Activated T-cell treated with anti-CD3 and anti-CD28 coated beads, Interleukin-2, amount 50 U/mL, for 4 hours (primary cell): ENCODE data around the gene MAP2K2. TPM values are rescaled to one million over a fixed set of nuclear protein-coding genes. Genes with fewer than 3 reads are reported as not detected.

ENCODE experiments used
- ATAC-seq, 2 donors: fragments of 200-7000 bp; cut with Tn5 transposase; one replicate each; pipeline ENCODE4 v1.10.0; 2021
- DNase-seq: peaks from one replicate; pipeline ENCODE4 v3.0.0-alpha.2; 2020
- H3K27me3 Mint-ChIP-seq: one replicate; pipeline ENCODE4 v1.8.0; 2021; ENCODE audit warnings: low read depth, mixed read lengths
- H3K36me3 Mint-ChIP-seq: one replicate; pipeline ENCODE4 v1.8.0; 2022; ENCODE audit warnings: mixed read lengths; ENCODE audit not compliant: insufficient read depth
- H3K4me1 Mint-ChIP-seq: one replicate; pipeline ENCODE4 v1.8.0; 2021; ENCODE audit warnings: low read depth, mixed read lengths
- H3K4me3 Mint-ChIP-seq: one replicate; pipeline ENCODE4 v1.8.0; 2021; ENCODE audit warnings: mild to moderate bottlenecking, moderate library complexity, mixed read lengths
- H3K9me3 Mint-ChIP-seq: one replicate; pipeline ENCODE4 v1.8.0; 2021; ENCODE audit warnings: mixed read lengths
- total RNA-seq, 3 donors: library from RNA; stranded (reverse); gene quantifications; one replicate each; pipeline ENCODE4 v1.2.1, GENCODE V29; 2021

MAP2K2 gene
- total RNA-seq, 3 donors from 2014 or later = 136 to 143 (median 139) TPM

GRCh38 chr19:4098493-4098892, 25.4 kb downstream of the MAP2K2 start:
- Mint-ChIP-seq H3K9me3 (no peaks in the 10 kb centered on the region), H3K36me3 (peaks cover 7% of the 10 kb centered on the region), H3K27me3 (no peaks in the 10 kb centered on the region), H3K4me1 (peaks cover 2% of the 10 kb centered on the region), H3K4me3 (no peak overlapping the region)
- ATAC-seq (no peak), DNase-seq (no peak)

GRCh38 chr19:4097501-4097900, 26.4 kb downstream of the MAP2K2 start:
- Mint-ChIP-seq H3K27me3 (no peaks in the 10 kb centered on the region), H3K4me3 (no peak overlapping the region), H3K36me3 (peaks cover 8% of the 10 kb centered on the region), H3K4me1 (no peaks in the 10 kb centered on the region), H3K9me3 (no peaks in the 10 kb centered on the region)
- DNase-seq (no peak), ATAC-seq (no peak)

- Mint-ChIP-seq H3K27me3 (no peaks in the 10 kb centered on the region), H3K9me3 (no peaks in the 10 kb centered on the region), H3K36me3 (peaks cover 8% of the 10 kb centered on the region), H3K4me3 (no peak overlapping the region), H3K4me1 (no peaks in the 10 kb centered on the region)
- ATAC-seq (no peak), DNase-seq (no peak)
These were observed 27.7 kb downstream of the MAP2K2 start for GRCh38 chr19:4096049-4096892.

GRCh38 chr19:4095488-4095844, 28.5 kb downstream of the MAP2K2 start:
- Mint-ChIP-seq H3K4me1 (no peaks in the 10 kb centered on the region), H3K27me3 (no peaks in the 10 kb centered on the region), H3K36me3 (peaks cover 8% of the 10 kb centered on the region), H3K9me3 (no peaks in the 10 kb centered on the region), H3K4me3 (no peak overlapping the region)
- DNase-seq (no peak), ATAC-seq (no peak)

- Mint-ChIP-seq H3K4me3 (no peak overlapping the region), H3K4me1 (peaks cover 2% of the 10 kb centered on the region), H3K27me3 (no peaks in the 10 kb centered on the region), H3K9me3 (no peaks in the 10 kb centered on the region), H3K36me3 (peaks cover 8% of the 10 kb centered on the region)
- no peak for DNase-seq
- ATAC-seq = no peak
These were observed 29.0 kb downstream of the MAP2K2 start for GRCh38 chr19:4094761-4095487.

GRCh38 chr19:4094291-4094690, 29.6 kb downstream of the MAP2K2 start:
- H3K36me3 Mint-ChIP-seq = peaks cover 8% of the 10 kb centered on the region

GRCh38 chr19:4093643-4094175, 30.2 kb downstream of the MAP2K2 start:
- Mint-ChIP-seq H3K4me1 (peaks cover 12% of the 10 kb centered on the region), H3K36me3 (peaks cover 8% of the 10 kb centered on the region), H3K27me3 (no peaks in the 10 kb centered on the region), H3K9me3 (no peaks in the 10 kb centered on the region), H3K4me3 (no peak overlapping the region)
- DNase-seq = no peak
- no peak for ATAC-seq

More at GRCh38 chr19:4094291-4094690, 29.6 kb downstream of the MAP2K2 start:
- no peaks in the 10 kb centered on the region for H3K27me3 Mint-ChIP-seq
- ATAC-seq (no peak), DNase-seq (no peak)
- no peak overlapping the region for H3K4me3 Mint-ChIP-seq
- no peaks in the 10 kb centered on the region for H3K9me3 Mint-ChIP-seq
- H3K4me1 Mint-ChIP-seq = peaks cover 7% of the 10 kb centered on the region

- H3K36me3 Mint-ChIP-seq = peaks cover 3% of the 10 kb centered on the region
- no peak for DNase-seq
- no peaks in the 10 kb centered on the region for H3K9me3 Mint-ChIP-seq
These were observed 33.3 kb downstream of the MAP2K2 start for GRCh38 chr19:4090356-4091220.

GRCh38 chr19:4089946-4090345, 34.0 kb downstream of the MAP2K2 start:
- ATAC-seq (no peak), DNase-seq (no peak)
- Mint-ChIP-seq H3K4me1 (peaks cover 41% of the 10 kb centered on the region), H3K27me3 (no peaks in the 10 kb centered on the region), H3K4me3 (no peak overlapping the region), H3K36me3 (peaks cover 3% of the 10 kb centered on the region), H3K9me3 (no peaks in the 10 kb centered on the region)

More at GRCh38 chr19:4090356-4091220, 33.3 kb downstream of the MAP2K2 start:
- H3K27me3 Mint-ChIP-seq = no peaks in the 10 kb centered on the region
- ATAC-seq = no peak
- H3K4me3 Mint-ChIP-seq = no peak overlapping the region
- H3K4me1 Mint-ChIP-seq = peaks cover 41% of the 10 kb centered on the region

- Mint-ChIP-seq H3K4me1 (peaks cover 44% of the 10 kb centered on the region), H3K4me3 (peak overlapping the region; percentile 35), H3K27me3 (no peaks in the 10 kb centered on the region), H3K36me3 (peaks cover 3% of the 10 kb centered on the region), H3K9me3 (no peaks in the 10 kb centered on the region)
- ATAC-seq = peak; percentile 65 to 69
- DNase-seq = no peak
These were observed 34.5 kb downstream of the MAP2K2 start for GRCh38 chr19:4089400-4089908.

GRCh38 chr19:4088975-4089374, 34.9 kb downstream of the MAP2K2 start:
- peak; percentile 49 to 57 for ATAC-seq
- Mint-ChIP-seq H3K4me1 (peaks cover 47% of the 10 kb centered on the region), H3K27me3 (no peaks in the 10 kb centered on the region), H3K36me3 (peaks cover 3% of the 10 kb centered on the region), H3K9me3 (no peaks in the 10 kb centered on the region), H3K4me3 (peak overlapping the region; percentile 35)
- DNase-seq = no peak

- no peak for ATAC-seq
- H3K4me1 Mint-ChIP-seq = peaks cover 55% of the 10 kb centered on the region
- H3K27me3 Mint-ChIP-seq = no peaks in the 10 kb centered on the region
- H3K9me3 Mint-ChIP-seq = no peaks in the 10 kb centered on the region
- DNase-seq = no peak
- no peaks in the 10 kb centered on the region for H3K36me3 Mint-ChIP-seq
- no peak overlapping the region for H3K4me3 Mint-ChIP-seq
These were observed 35.9 kb downstream of the MAP2K2 start for GRCh38 chr19:4087787-4088679.

- DNase-seq = no peak
- Mint-ChIP-seq H3K36me3 (no peaks in the 10 kb centered on the region), H3K27me3 (no peaks in the 10 kb centered on the region), H3K4me3 (no peak overlapping the region), H3K9me3 (no peaks in the 10 kb centered on the region), H3K4me1 (peaks cover 59% of the 10 kb centered on the region)
- ATAC-seq = no peak
These were observed 37.5 kb downstream of the MAP2K2 start for GRCh38 chr19:4086411-4086867.
